Osteocyte (in vitro differentiated cells): ENCODE data around the gene TPI1. TPM values are rescaled to one million over a fixed set of nuclear protein-coding genes. Genes with fewer than 3 reads are reported as not detected.

Experiments used
- DNase-seq: peaks from one replicate; pipeline ENCODE4 v3.0.0; 2021; ENCODE audit warnings: mixed read lengths; ENCODE audit not compliant: unreplicated experiment; ENCODE audit errors: extremely low spot score
- H3K27ac Mint-ChIP-seq: one replicate; pipeline ENCODE4 v1.8.0; 2021; ENCODE audit warnings: mild to moderate bottlenecking, mixed read lengths; ENCODE audit not compliant: unreplicated experiment
- H3K27me3 Mint-ChIP-seq: one replicate; pipeline ENCODE4 v1.8.0; 2021; ENCODE audit warnings: mixed read lengths; ENCODE audit not compliant: unreplicated experiment
- H3K36me3 Mint-ChIP-seq: one replicate; pipeline ENCODE4 v1.8.0; 2021; ENCODE audit warnings: mixed read lengths; ENCODE audit not compliant: unreplicated experiment
- H3K4me1 Mint-ChIP-seq: one replicate; pipeline ENCODE4 v1.8.0; 2021; ENCODE audit warnings: mixed read lengths; ENCODE audit not compliant: unreplicated experiment
- H3K4me3 Mint-ChIP-seq: one replicate; pipeline ENCODE4 v1.8.0; 2021; ENCODE audit warnings: mild to moderate bottlenecking, moderate library complexity, mixed read lengths; ENCODE audit not compliant: unreplicated experiment
- H3K9me3 Mint-ChIP-seq: one replicate; pipeline ENCODE4 v1.8.0; 2021; ENCODE audit warnings: mixed read lengths; ENCODE audit not compliant: unreplicated experiment
- total RNA-seq: library from RNA; stranded (reverse); gene quantifications from 2 replicates; pipeline ENCODE4 v1.2.1, GENCODE V29; 2021
- TF ChIP-seq, protein P1 (sequence below): fragments of 200-600 bp; sonication (generic); IDR thresholded peaks from 2 replicates; pipeline ENCODE4 v1.5.0; 2021; ENCODE audit warnings: antibody characterized with exemption, mild to moderate bottlenecking, moderate library complexity

The TPI1 gene
- total RNA-seq, 1 donor from 2014 or later, result 408 TPM

DNA sequence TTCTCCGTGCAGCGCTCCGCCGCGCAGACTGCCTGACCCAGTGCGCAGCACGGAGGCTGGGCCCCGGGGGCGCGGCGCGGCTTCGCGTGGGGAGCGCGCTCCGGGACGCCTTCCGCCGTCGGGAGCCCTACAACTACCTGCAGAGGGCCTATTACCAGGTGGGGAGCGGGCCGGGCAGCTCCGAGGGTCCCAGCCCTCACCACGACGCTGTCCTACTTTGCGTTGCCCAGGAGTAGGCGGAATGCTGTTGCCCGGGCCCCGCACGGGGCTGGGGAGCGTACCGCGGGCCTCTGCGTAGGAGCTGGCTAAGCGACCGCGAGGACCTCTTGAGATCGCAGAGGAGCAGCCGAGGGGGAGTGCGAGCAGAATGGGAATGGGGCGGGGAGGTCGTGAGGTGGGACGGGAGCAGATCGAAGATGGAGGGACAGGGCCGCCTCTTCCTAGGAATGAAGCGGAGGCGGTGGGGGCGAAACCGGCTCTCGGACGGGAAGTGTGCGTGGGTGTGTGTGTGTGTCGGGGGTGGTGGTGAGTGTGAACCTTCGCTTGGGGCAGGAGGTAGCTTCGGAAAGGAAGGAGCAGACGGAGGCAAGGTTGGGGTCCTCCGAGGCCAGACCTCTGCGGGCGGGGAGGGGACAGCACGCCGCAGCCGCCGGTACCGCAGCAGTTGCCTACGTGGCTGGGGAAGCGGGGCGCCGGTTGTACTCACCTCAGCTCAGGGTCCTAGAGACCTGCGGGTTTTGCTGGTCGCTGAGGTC, 38.4 kb upstream of the TPI1 start:
- DNase-seq, result peak; percentile 85
- H3K4me1 Mint-ChIP-seq, result peaks cover 32% of the 10 kb centered on the region
- no peaks in the 10 kb centered on the region for H3K27me3 Mint-ChIP-seq
- TF ChIP-seq, protein P1, sequence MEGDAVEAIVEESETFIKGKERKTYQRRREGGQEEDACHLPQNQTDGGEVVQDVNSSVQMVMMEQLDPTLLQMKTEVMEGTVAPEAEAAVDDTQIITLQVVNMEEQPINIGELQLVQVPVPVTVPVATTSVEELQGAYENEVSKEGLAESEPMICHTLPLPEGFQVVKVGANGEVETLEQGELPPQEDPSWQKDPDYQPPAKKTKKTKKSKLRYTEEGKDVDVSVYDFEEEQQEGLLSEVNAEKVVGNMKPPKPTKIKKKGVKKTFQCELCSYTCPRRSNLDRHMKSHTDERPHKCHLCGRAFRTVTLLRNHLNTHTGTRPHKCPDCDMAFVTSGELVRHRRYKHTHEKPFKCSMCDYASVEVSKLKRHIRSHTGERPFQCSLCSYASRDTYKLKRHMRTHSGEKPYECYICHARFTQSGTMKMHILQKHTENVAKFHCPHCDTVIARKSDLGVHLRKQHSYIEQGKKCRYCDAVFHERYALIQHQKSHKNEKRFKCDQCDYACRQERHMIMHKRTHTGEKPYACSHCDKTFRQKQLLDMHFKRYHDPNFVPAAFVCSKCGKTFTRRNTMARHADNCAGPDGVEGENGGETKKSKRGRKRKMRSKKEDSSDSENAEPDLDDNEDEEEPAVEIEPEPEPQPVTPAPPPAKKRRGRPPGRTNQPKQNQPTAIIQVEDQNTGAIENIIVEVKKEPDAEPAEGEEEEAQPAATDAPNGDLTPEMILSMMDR, result no peak
- peak overlapping the region; percentile 98 for H3K27ac Mint-ChIP-seq
- H3K36me3 Mint-ChIP-seq, result peaks cover 17% of the 10 kb centered on the region
- H3K4me3 Mint-ChIP-seq, result peak overlapping the region; percentile 97
- no peaks in the 10 kb centered on the region for H3K9me3 Mint-ChIP-seq

DNA sequence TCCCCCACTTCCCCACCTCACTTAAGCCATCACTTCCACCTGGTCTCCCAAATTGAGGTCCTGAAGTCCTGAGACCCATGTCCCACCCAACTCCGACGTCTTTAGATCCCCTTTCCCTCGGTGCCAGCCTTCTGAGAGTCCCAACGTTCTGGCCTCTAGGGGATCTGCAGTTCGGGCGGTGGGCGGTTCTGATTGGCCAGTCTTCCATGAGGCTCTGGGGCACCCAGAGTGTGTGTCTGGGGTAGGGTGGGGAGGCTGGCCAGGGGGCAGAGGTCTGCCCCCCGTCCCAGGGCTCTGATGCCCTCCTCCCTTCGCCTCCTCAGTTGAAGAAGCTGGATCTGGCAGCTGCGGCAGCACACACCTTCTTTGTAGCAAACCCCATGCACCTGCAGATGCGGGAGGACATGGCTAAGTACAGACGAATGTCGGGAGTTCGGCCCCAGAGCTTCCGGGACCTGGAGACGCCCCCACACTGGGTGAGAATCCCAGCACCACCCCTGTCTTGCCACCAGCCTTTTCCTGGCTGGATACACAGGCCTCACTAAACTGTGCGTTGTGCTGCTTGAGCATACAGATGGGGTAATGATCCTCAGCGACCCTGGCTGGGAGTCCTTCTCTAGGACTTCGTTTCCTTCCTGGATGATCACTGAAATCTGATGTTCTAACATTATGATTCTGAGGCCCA, 37.7 kb upstream of the TPI1 start:
- peak overlapping the region; percentile 97 for H3K4me3 Mint-ChIP-seq
- H3K9me3 Mint-ChIP-seq, result no peaks in the 10 kb centered on the region
- H3K27ac Mint-ChIP-seq, result peak overlapping the region; percentile 98
- H3K27me3 Mint-ChIP-seq, result no peaks in the 10 kb centered on the region
- TF ChIP-seq, protein P1, result peak; percentile 27
- no peak for DNase-seq
- peaks cover 29% of the 10 kb centered on the region for H3K4me1 Mint-ChIP-seq
- peaks cover 22% of the 10 kb centered on the region for H3K36me3 Mint-ChIP-seq

DNA sequence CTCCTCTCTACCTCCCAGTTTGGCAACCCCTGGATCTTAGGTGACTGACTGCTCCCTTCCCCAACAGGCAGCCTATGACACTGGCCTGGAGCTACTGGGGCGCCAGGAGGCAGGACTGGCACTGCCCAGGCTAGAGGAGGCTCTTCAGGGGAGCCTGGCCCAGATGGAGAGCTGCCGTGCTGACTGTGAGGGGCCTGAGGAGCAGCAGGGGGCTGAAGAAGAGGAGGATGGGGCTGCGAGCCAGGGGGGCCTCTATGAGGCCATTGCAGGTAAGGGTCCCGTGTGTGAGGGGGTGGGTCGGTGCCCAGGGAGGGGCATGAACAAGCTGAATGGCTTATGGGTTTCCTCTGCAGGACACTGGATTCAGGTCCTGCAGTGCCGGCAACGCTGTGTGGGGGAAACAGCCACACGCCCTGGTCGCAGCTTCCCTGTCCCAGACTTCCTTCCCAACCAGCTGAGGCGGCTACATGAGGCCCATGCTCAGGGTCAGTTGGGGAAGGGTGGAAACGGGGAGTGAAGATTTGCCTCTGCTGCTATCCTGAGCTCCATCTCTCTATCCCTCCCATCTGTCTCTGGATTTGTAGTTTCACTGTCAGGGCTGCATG, 36.9 kb upstream of the TPI1 start:
- Mint-ChIP-seq H3K9me3 (no peaks in the 10 kb centered on the region), H3K36me3 (peaks cover 22% of the 10 kb centered on the region), H3K27ac (peak overlapping the region; percentile 31), H3K27me3 (no peaks in the 10 kb centered on the region), H3K4me1 (peaks cover 24% of the 10 kb centered on the region), H3K4me3 (peak overlapping the region; percentile 97)
- TF ChIP-seq, protein P1, result no peak
- DNase-seq, result no peak

DNA sequence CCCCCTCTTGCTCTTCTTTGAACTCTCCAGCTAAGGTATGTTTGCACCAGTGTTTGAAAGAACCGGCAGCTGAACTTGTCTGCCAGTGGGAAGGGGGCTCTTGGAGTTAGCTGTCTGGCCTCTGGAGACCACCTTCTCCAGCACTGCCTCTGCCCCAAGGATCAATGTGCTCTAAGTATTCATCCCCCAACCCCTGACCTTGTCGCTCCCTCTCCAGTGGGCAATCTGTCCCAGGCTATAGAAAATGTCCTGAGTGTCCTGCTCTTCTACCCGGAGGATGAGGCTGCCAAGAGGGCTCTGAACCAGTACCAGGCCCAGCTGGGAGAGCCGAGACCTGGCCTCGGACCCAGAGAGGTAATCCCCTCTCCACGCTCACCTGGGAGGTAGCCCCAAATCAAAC, 36.3 kb upstream of the TPI1 start:
- TF ChIP-seq, protein P1, result no peak
- Mint-ChIP-seq H3K27me3 (no peaks in the 10 kb centered on the region), H3K4me1 (peaks cover 20% of the 10 kb centered on the region), H3K4me3 (no peak overlapping the region), H3K36me3 (peaks cover 22% of the 10 kb centered on the region), H3K27ac (no peak overlapping the region), H3K9me3 (no peaks in the 10 kb centered on the region)
- DNase-seq, result no peak

DNA sequence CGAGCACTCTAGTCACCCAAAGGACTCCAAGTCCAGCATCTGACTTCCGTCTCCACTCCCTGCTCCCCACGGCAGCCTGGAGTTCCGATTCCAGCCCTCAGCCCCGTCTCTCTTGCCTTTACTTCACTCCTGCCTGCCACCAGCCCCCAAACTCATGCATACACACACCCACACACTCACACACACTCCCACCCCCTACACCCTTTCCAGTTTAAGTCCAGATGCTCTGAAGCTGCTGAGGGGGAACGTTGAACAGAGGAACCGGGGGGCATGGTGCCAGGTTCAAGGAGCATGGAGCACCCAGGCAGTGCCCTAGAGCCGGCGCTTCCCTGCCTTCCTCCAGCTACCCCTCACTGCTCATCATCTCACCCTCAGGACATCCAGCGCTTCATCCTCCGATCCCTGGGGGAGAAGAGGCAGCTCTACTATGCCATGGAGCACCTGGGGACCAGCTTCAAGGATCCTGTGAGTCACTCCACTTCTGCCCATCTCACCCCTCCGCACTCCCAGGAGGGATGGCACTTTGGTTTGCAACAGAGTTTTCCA, 35.8 kb upstream of the TPI1 start:
- Mint-ChIP-seq H3K4me3 (peak overlapping the region; percentile 26), H3K27ac (no peak overlapping the region), H3K27me3 (no peaks in the 10 kb centered on the region), H3K9me3 (no peaks in the 10 kb centered on the region), H3K4me1 (peaks cover 20% of the 10 kb centered on the region), H3K36me3 (peaks cover 22% of the 10 kb centered on the region)
- no peak for DNase-seq
- TF ChIP-seq, protein P1, result no peak
